Central memory CD8-positive, alpha-beta T cell (primary cell): ENCODE measurements around the gene TPRX1.
A peak's percentile ranks its signal among the peaks of the same experiment; 100 is the strongest.

ENCODE experiments used
- ATAC-seq: fragments of 150-1000 bp; cut with Tn5 transposase; replicated peaks from 2 replicates; pipeline ENCODE4 v1.10.0; 2022; ENCODE audit warnings: mild to moderate bottlenecking, moderate FRiP score, moderate number of reproducible peaks; ENCODE audit not compliant: poor library complexity, severe bottlenecking; ENCODE audit errors: extremely low read depth
- DNase-seq, 2 donors: peaks; one replicate each; pipeline ENCODE4 v3.0.0; 2021; ENCODE audit warnings: low spot score in 2 of 2
- H3K27ac Mint-ChIP-seq: one replicate; pipeline ENCODE4 v1.8.0; 2022; ENCODE audit warnings: low read depth, mild to moderate bottlenecking, moderate library complexity, mixed read lengths
- H3K27me3 Mint-ChIP-seq: one replicate; pipeline ENCODE4 v1.8.0; 2022; ENCODE audit warnings: mixed read lengths
- H3K36me3 Mint-ChIP-seq: one replicate; pipeline ENCODE4 v1.8.0; 2022; ENCODE audit warnings: mild to moderate bottlenecking, moderate library complexity, mixed read lengths; ENCODE audit not compliant: insufficient read depth
- H3K4me1 Mint-ChIP-seq: one replicate; pipeline ENCODE4 v1.8.0; 2022; ENCODE audit warnings: mixed read lengths
- H3K4me3 Mint-ChIP-seq: one replicate; pipeline ENCODE4 v1.8.0; 2022; ENCODE audit warnings: mild to moderate bottlenecking, moderate library complexity, mixed read lengths
- H3K9me3 Mint-ChIP-seq: one replicate; pipeline ENCODE4 v1.8.0; 2022; ENCODE audit warnings: mixed read lengths

TPRX1 gene

GRCh38 chr19:47760632-47760999, 43.7 kb downstream of the TPRX1 start:
- ATAC-seq: no peak
- Mint-ChIP-seq H3K4me3 (no peak overlapping the region), H3K9me3 (no peaks in the 10 kb centered on the region), H3K27ac (no peak overlapping the region), H3K36me3 (peaks cover 33% of the 10 kb centered on the region), H3K27me3 (no peaks in the 10 kb centered on the region), H3K4me1 (peaks cover 4% of the 10 kb centered on the region)
- no peak for DNase-seq

- Mint-ChIP-seq H3K9me3 (no peaks in the 10 kb centered on the region), H3K27me3 (no peaks in the 10 kb centered on the region), H3K27ac (no peak overlapping the region), H3K4me1 (peaks cover 4% of the 10 kb centered on the region), H3K4me3 (no peak overlapping the region), H3K36me3 (peaks cover 42% of the 10 kb centered on the region)
- DNase-seq: no peak
- ATAC-seq: no peak
Measured at GRCh38 chr19:47758443-47758804, 45.9 kb downstream of the TPRX1 start.

GRCh38 chr19:47757617-47758442, 46.5 kb downstream of the TPRX1 start:
- no peak for ATAC-seq
- Mint-ChIP-seq H3K27me3 (no peaks in the 10 kb centered on the region), H3K4me1 (peaks cover 4% of the 10 kb centered on the region), H3K27ac (peak overlapping the region; percentile 33), H3K9me3 (no peaks in the 10 kb centered on the region), H3K4me3 (no peak overlapping the region), H3K36me3 (peaks cover 48% of the 10 kb centered on the region)
- no peak for DNase-seq

- Mint-ChIP-seq H3K36me3 (peaks cover 56% of the 10 kb centered on the region), H3K4me1 (peaks cover 4% of the 10 kb centered on the region), H3K27ac (peak overlapping the region; percentile 33), H3K9me3 (no peaks in the 10 kb centered on the region), H3K4me3 (no peak overlapping the region), H3K27me3 (no peaks in the 10 kb centered on the region)
- DNase-seq: no peak
- no peak for ATAC-seq
Measured at GRCh38 chr19:47756953-47757608, 47.3 kb downstream of the TPRX1 start.

GRCh38 chr19:47756627-47756929, 47.8 kb downstream of the TPRX1 start:
- Mint-ChIP-seq H3K4me3 (no peak overlapping the region), H3K4me1 (peaks cover 4% of the 10 kb centered on the region), H3K27ac (peak overlapping the region; percentile 33), H3K27me3 (no peaks in the 10 kb centered on the region), H3K36me3 (peaks cover 60% of the 10 kb centered on the region), H3K9me3 (no peaks in the 10 kb centered on the region)
- DNase-seq: no peak
- no peak for ATAC-seq

- H3K36me3 Mint-ChIP-seq: peaks cover 65% of the 10 kb centered on the region
- no peaks in the 10 kb centered on the region for H3K27me3 Mint-ChIP-seq
- H3K4me1 Mint-ChIP-seq: peaks cover 4% of the 10 kb centered on the region
- DNase-seq: no peak
- no peak overlapping the region for H3K27ac Mint-ChIP-seq
- ATAC-seq: no peak
- no peak overlapping the region for H3K4me3 Mint-ChIP-seq
- no peaks in the 10 kb centered on the region for H3K9me3 Mint-ChIP-seq
Measured at GRCh38 chr19:47755762-47756626, 48.4 kb downstream of the TPRX1 start.

- H3K36me3 Mint-ChIP-seq: peaks cover 66% of the 10 kb centered on the region
- H3K4me3 Mint-ChIP-seq: no peak overlapping the region
- ATAC-seq (no peak), DNase-seq (no peak)
- H3K27me3 Mint-ChIP-seq: no peaks in the 10 kb centered on the region
- no peak overlapping the region for H3K27ac Mint-ChIP-seq
- H3K4me1 Mint-ChIP-seq: peaks cover 9% of the 10 kb centered on the region
- no peaks in the 10 kb centered on the region for H3K9me3 Mint-ChIP-seq
Measured at GRCh38 chr19:47755065-47755761, 49.1 kb downstream of the TPRX1 start.

GRCh38 chr19:47754206-47755064, 49.9 kb downstream of the TPRX1 start:
- DNase-seq: no peak
- Mint-ChIP-seq H3K27me3 (no peaks in the 10 kb centered on the region), H3K36me3 (peaks cover 67% of the 10 kb centered on the region), H3K9me3 (no peaks in the 10 kb centered on the region), H3K4me1 (peaks cover 10% of the 10 kb centered on the region), H3K27ac (peak overlapping the region; percentile 86), H3K4me3 (peak overlapping the region; percentile 48)
- ATAC-seq: no peak

- H3K27me3 Mint-ChIP-seq: no peaks in the 10 kb centered on the region
- no peak overlapping the region for H3K4me3 Mint-ChIP-seq
- ATAC-seq: no peak
- H3K9me3 Mint-ChIP-seq: no peaks in the 10 kb centered on the region
- no peak for DNase-seq
- H3K4me1 Mint-ChIP-seq: peaks cover 23% of the 10 kb centered on the region
- no peak overlapping the region for H3K27ac Mint-ChIP-seq
- H3K36me3 Mint-ChIP-seq: peaks cover 67% of the 10 kb centered on the region
Measured at GRCh38 chr19:47752440-47753211, 51.7 kb downstream of the TPRX1 start.
